Smooth muscle cell (in vitro differentiated cells): ENCODE data around the gene EVC. TPM values are rescaled to one million over a fixed set of nuclear protein-coding genes. Genes with fewer than 3 reads are reported as not detected.

Experiments
- DNase-seq: peaks from one replicate; lab custom pipeline; 2025; ENCODE audit not compliant: unreplicated experiment; lab: John Stamatoyannopoulos, UW
- H2AFZ ChIP-seq: fragments of 200-600 bp; sonication (generic); 2 replicates; pipeline ENCODE4 v1.6.0; 2016; ENCODE audit warnings: antibody characterized with exemption, low read depth, mild to moderate bottlenecking
- H3F3A ChIP-seq: fragments of 200-600 bp; sonication (generic); 2 replicates; pipeline ENCODE4 v1.6.0; 2017; ENCODE audit warnings: antibody characterized with exemption, low read depth
- H3K27ac ChIP-seq: fragments of 200-600 bp; sonication (generic); 2 replicates; pipeline ENCODE4 v1.5.1; 2016; ENCODE audit warnings: low read depth, mild to moderate bottlenecking
- H3K27me3 ChIP-seq: fragments of 200-600 bp; sonication (generic); 2 replicates; pipeline ENCODE4 v1.6.1; 2016; ENCODE audit warnings: low read depth, mild to moderate bottlenecking
- H3K36me3 ChIP-seq: fragments of 200-600 bp; sonication (generic); 2 replicates; pipeline ENCODE4 v1.5.1; 2016; ENCODE audit warnings: low read depth
- H3K4me1 ChIP-seq: fragments of 200-600 bp; sonication (generic); 2 replicates; pipeline ENCODE4 v1.5.1; 2016; ENCODE audit warnings: low read depth
- H3K4me2 ChIP-seq: fragments of 200-600 bp; sonication (generic); 2 replicates; pipeline ENCODE4 v1.6.0; 2016; ENCODE audit warnings: mild to moderate bottlenecking
- H3K4me3 ChIP-seq: fragments of 200-600 bp; sonication (generic); 2 replicates; pipeline ENCODE4 v1.5.1; 2016; ENCODE audit warnings: mild to moderate bottlenecking
- H3K79me2 ChIP-seq: fragments of 200-600 bp; sonication (generic); 2 replicates; pipeline ENCODE4 v1.6.0; 2016; ENCODE audit warnings: low read depth, mild to moderate bottlenecking
- H3K9ac ChIP-seq: fragments of 200-600 bp; sonication (generic); 2 replicates; pipeline ENCODE4 v1.6.0; 2016; ENCODE audit warnings: low read depth
- H3K9me3 ChIP-seq: fragments of 200-600 bp; sonication (generic); replicated peaks from 2 replicates; pipeline ENCODE4 v1.5.1; 2016; ENCODE audit warnings: low read depth
- H4K20me1 ChIP-seq: fragments of 200-600 bp; sonication (generic); 2 replicates; pipeline ENCODE4 v1.6.0; 2016; ENCODE audit warnings: low read depth
- WGBS: methylation state at CpG from one replicate; pipeline ENCODE4 v1.1.7; 2016; ENCODE audit warnings: low lambda C conversion rate; 5-methylcytosine and 5-hydroxymethylcytosine counted together
- polyA plus RNA-seq: library from polyadenylated mRNA; unstranded; fragments of >200 nt; fragmentation: Nextera tagmentation; extraction: Ambion mirVana; gene quantifications from 2 replicates; pipeline ENCODE4 v1.2.1, GENCODE V29; 2016
- total RNA-seq: library from RNA; depleted of rRNA; stranded (reverse); fragments of >200 nt; gene quantifications from 2 replicates; pipeline ENCODE4 v1.2.3, GENCODE V29; 2014
- TF ChIP-seq, protein P1 (sequence below): fragments of 200-600 bp; sonication (generic); IDR thresholded peaks from 2 replicates; pipeline ENCODE4 v1.5.1; 2017; ENCODE audit warnings: borderline replicate concordance, mild to moderate bottlenecking, antibody characterized with exemption; ENCODE audit not compliant: insufficient read depth, poor library complexity, severe bottlenecking

Gene EVC
- total and polyA plus RNA-seq, 2 experiments from 2014 or later: 7.5 to 15.5 TPM

DNA sequence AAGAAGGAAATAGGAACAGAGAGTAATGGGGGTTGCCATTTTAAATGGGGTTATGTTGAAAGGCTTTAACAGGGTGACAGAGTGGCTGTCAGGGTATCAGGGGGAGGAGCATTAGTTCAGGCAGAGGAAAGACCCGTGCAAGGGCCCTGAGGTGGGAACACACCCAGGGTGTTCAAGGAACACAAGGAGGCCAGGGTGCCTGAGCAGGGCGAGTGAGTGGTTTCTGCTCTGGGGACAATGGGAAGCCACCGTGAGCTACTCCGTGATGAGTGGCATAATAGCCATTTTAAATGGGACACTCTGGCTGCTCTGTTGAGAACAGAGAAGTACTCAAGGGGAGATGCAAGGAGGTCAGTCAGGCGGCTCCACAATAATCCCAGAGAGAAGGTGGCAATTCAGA lies 7.2 kb upstream of the EVC start:
- Histone ChIP-seq H3K36me3 (no peaks in the 10 kb centered on the region), H3K27ac (no peak overlapping the region), H3K27me3 (no peaks in the 10 kb centered on the region), H3F3A (no peaks in the 10 kb centered on the region), H2AFZ (no peak overlapping the region), H3K79me2 (peaks cover 4% of the 10 kb centered on the region), H3K4me2 (no peak overlapping the region), H4K20me1 (peaks cover 9% of the 10 kb centered on the region), H3K4me1 (peaks cover 10% of the 10 kb centered on the region), H3K9ac (no peak overlapping the region), H3K4me3 (no peak overlapping the region), H3K9me3 (no peaks in the 10 kb centered on the region)
- over 99% methylated on average over 5 of the region's 5 CpGs for WGBS
- DNase-seq: no peak
- TF ChIP-seq, protein P1, sequence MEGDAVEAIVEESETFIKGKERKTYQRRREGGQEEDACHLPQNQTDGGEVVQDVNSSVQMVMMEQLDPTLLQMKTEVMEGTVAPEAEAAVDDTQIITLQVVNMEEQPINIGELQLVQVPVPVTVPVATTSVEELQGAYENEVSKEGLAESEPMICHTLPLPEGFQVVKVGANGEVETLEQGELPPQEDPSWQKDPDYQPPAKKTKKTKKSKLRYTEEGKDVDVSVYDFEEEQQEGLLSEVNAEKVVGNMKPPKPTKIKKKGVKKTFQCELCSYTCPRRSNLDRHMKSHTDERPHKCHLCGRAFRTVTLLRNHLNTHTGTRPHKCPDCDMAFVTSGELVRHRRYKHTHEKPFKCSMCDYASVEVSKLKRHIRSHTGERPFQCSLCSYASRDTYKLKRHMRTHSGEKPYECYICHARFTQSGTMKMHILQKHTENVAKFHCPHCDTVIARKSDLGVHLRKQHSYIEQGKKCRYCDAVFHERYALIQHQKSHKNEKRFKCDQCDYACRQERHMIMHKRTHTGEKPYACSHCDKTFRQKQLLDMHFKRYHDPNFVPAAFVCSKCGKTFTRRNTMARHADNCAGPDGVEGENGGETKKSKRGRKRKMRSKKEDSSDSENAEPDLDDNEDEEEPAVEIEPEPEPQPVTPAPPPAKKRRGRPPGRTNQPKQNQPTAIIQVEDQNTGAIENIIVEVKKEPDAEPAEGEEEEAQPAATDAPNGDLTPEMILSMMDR: no peak

DNA sequence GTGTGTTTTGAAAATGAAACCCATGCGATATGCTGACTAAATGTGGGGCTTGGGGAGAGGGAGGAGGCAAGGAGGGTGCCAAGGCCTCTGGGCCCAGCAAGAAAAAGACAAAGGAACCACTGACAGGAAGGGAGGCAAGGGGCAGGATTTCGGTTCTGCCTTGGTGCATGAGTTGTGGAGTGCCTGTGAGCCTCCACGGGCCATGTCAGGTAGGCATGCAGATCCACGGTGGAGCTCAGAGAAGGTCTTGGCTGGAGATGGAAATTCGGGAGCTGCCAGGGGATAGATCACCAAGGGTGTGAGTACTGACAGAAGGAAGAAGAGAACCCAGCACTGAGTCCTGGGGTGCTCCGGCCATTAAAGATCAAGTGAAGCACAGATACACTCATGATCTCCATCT lies 6.7 kb upstream of the EVC start:
- Histone ChIP-seq H3F3A (no peaks in the 10 kb centered on the region), H3K36me3 (no peaks in the 10 kb centered on the region), H3K9me3 (no peaks in the 10 kb centered on the region), H3K4me1 (peaks cover 12% of the 10 kb centered on the region), H3K79me2 (peaks cover 4% of the 10 kb centered on the region), H3K27me3 (no peaks in the 10 kb centered on the region), H3K27ac (no peak overlapping the region), H3K9ac (no peak overlapping the region), H3K4me3 (no peak overlapping the region), H4K20me1 (peaks cover 5% of the 10 kb centered on the region), H2AFZ (no peak overlapping the region), H3K4me2 (no peak overlapping the region)
- WGBS: 86% methylated on average over 6 of the region's 6 CpGs
- TF ChIP-seq, protein P1: no peak
- DNase-seq: no peak

DNA sequence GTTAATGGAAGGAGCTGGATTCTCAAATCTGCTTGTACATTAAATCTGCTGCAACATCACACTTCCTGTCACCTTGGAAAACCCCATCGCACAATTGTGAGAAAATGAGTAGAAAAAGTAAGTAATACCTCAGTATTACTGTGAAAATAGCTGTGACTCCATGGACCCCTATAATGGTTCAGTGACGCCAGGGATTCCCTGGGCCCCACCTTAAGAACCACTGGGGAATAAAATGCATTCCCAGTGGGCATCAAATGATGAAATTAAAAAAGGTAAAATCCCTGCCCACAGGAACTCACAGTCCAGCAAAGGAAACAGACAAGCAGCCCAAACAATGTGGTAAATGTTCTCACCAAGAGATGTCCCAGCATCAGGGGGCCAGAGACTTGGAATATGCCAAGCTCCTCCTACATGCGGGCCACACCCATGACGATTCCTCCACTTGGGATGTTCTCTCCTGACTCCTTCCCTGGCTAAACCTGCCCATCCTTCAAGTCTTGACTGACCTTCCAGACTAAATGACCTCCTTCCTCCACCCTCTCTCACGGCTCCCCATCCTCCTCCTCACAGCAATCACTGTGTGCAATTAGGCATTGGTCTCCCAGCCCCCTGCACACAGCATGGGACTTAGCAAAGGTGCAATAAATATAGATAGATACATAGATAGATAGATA lies 5.2 kb upstream of the EVC start:
- TF ChIP-seq, protein P1: no peak
- Histone ChIP-seq H3K27me3 (no peaks in the 10 kb centered on the region), H3K9ac (no peak overlapping the region), H2AFZ (no peak overlapping the region), H3K79me2 (peaks cover 4% of the 10 kb centered on the region), H3K4me3 (no peak overlapping the region), H3K4me2 (no peak overlapping the region), H3K27ac (no peak overlapping the region), H3K9me3 (no peaks in the 10 kb centered on the region), H4K20me1 (peaks cover under 1% of the 10 kb centered on the region), H3F3A (peaks cover 12% of the 10 kb centered on the region), H3K4me1 (peaks cover 18% of the 10 kb centered on the region), H3K36me3 (no peaks in the 10 kb centered on the region)
- WGBS: 91% methylated on average over 5 of the region's 5 CpGs
- no peak for DNase-seq

DNA sequence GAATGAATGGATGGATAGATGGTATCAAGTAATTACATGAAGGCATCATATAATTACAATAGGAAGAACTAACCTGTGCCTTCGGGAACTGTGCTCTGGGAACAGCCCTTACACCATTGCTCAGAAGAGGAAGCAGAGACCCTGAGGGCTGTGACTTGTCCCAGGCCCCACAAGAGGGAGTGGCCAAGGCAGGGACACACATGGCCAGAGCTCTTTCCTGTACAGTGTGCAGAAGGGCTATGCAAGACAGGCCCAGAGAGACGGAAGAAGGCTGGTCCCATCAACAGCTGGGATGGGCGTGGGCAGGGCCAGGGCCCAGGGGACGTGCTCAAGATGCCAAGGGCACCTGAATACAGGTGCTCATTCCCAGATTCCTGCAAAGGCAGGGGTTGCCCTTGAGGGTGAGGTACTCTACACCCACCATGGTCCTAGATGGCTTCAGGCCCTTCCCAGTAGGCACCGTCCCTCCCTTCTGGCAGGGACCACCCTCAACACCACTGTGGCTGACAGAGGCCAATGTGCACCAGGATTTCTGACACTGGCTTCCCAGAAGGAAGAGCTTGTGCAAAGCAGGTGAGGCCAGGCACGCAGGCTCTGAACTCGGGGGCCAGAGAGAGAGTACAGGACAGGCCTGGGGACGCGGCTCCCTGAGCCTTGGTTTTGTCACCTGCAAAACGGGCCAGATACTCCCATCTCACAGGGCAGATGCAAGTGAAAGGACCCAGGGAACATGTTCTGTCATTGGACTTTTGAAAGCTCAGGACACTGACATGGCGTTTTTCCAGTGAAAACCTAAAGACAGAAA lies 4.3 kb upstream of the EVC start:
- no peak overlapping the region for H2AFZ ChIP-seq
- H4K20me1 ChIP-seq: no peaks in the 10 kb centered on the region
- no peaks in the 10 kb centered on the region for H3K9me3 ChIP-seq
- TF ChIP-seq, protein P1: no peak
- peaks cover 14% of the 10 kb centered on the region for H3F3A ChIP-seq
- H3K27ac ChIP-seq: no peak overlapping the region
- DNase-seq: no peak
- peaks cover 19% of the 10 kb centered on the region for H3K4me1 ChIP-seq
- H3K4me3 ChIP-seq: no peak overlapping the region
- H3K9ac ChIP-seq: no peak overlapping the region
- peaks cover 5% of the 10 kb centered on the region for H3K79me2 ChIP-seq
- no peaks in the 10 kb centered on the region for H3K36me3 ChIP-seq
- no peak overlapping the region for H3K4me2 ChIP-seq
- 93% methylated on average over 11 of the region's 11 CpGs for WGBS
- H3K27me3 ChIP-seq: no peaks in the 10 kb centered on the region
